Panc1 (cell line): Measurements from ENCODE around the gene GPNMB. TPM values are rescaled to one million over a fixed set of nuclear protein-coding genes. Genes with fewer than 3 reads are reported as not detected.

ENCODE experiments used
- ATAC-seq: fragments of 200-7000 bp; cut with Tn5 transposase; 2 replicates; pipeline ENCODE4 v1.9.1; 2020; ENCODE audit warnings: mild to moderate bottlenecking, moderate library complexity
- BruUV-seq: library from RNA; stranded (reverse); fragments of 400-500 nt; replicated peaks from 2 replicates; lab custom pipeline; 2021; lab: Mats Ljungman, UMichigan
- CTCF ChIA-PET: fragments of 300-600 bp; sonication (Branson Sonifier 250); formaldehyde crosslinking; loops from one replicate; lab custom pipeline; 2022; ENCODE audit warnings: antibody characterized with exemption; lab: Charles Lee
- POLR2A ChIA-PET: fragments of 300-600 bp; sonication (Branson Sonifier 250); formaldehyde crosslinking; loops from one replicate; lab custom pipeline; 2022; ENCODE audit warnings: antibody characterized with exemption; lab: Charles Lee
- DNase-seq: peaks from one replicate; pipeline ENCODE4 v3.0.0-alpha.2; 2010; ENCODE audit warnings: low read depth, low spot score
- H3K27ac ChIP-seq: 2 replicates; pipeline ENCODE4 v1.5.1; 2011; ENCODE audit warnings: mild to moderate bottlenecking, low read length, inconsistent platforms
- H3K27me3 ChIP-seq: fragments of 200-500 bp; sonication (Bioruptor generic); 2 replicates; pipeline ENCODE4 v1.6.0; 2014; ENCODE audit warnings: low read length, inconsistent platforms; ENCODE audit not compliant: control insufficient read depth, insufficient read depth
- H3K36me3 ChIP-seq: fragments of 200-500 bp; sonication (Bioruptor generic); 2 replicates; pipeline ENCODE4 v1.5.1; 2014; ENCODE audit warnings: inconsistent platforms, mild to moderate bottlenecking, low read length, moderate library complexity; ENCODE audit not compliant: control insufficient read depth, insufficient read depth
- H3K4me1 ChIP-seq: 2 replicates; pipeline ENCODE4 v1.5.1; 2011; ENCODE audit warnings: inconsistent platforms, mild to moderate bottlenecking, low read length, moderate library complexity; ENCODE audit not compliant: control insufficient read depth, insufficient read depth
- H3K4me3 ChIP-seq, 2 experiments: 2 replicates each; pipeline ENCODE4 v1.5.1; 2011 to 2012; ENCODE audit warnings: low read depth in 2 of 2, low read length in 2 of 2, mild to moderate bottlenecking in 2 of 2, inconsistent platforms in 1 of 2, moderate library complexity in 1 of 2
- H3K9me3 ChIP-seq: fragments of 200-500 bp; sonication (Bioruptor generic); 2 replicates; pipeline ENCODE4 v1.5.1; 2014; ENCODE audit warnings: low read depth, mild to moderate bottlenecking, inconsistent platforms, low read length, moderate library complexity; ENCODE audit not compliant: control insufficient read depth, insufficient read depth
- POLR2AphosphoS5 ChIP-seq: IDR thresholded peaks from 2 replicates; pipeline ENCODE4 v1.6.1; 2012; ENCODE audit warnings: mild to moderate bottlenecking, low read depth, low read length, moderate library complexity
- SIN3A ChIP-seq: IDR thresholded peaks from 2 replicates; pipeline ENCODE4 v1.6.1; 2012; ENCODE audit warnings: low read depth, mild to moderate bottlenecking, low read length, moderate library complexity, borderline replicate concordance; ENCODE audit not compliant: insufficient read depth
- TCF7L2 ChIP-seq: IDR thresholded peaks from 2 replicates; pipeline ENCODE4 v1.6.1; 2011; ENCODE audit warnings: mild to moderate bottlenecking, low read depth, low read length, inconsistent platforms
- in situ Hi-C: cut with HindIII; loops from 2 replicates; pipeline ENCODE4 v1.10.0; 2016; ENCODE audit warnings: low sequenced_read_pairs, low pct_unique_long_range_greater_than_20kb
- intact Hi-C: fragments of 100-400 bp; cut with micrococcal nuclease; formaldehyde crosslinking; loops from one replicate; pipeline ENCODE4 v1.10.0; 2022; ENCODE audit not compliant: unreplicated experiment
- total RNA-seq: library from RNA; stranded (reverse); gene quantifications from one replicate; pipeline ENCODE4 v1.2.1, GENCODE V29; 2021; ENCODE audit not compliant: unreplicated experiment
- TF ChIP-seq, protein P1 (sequence below): fragments of 450-650 bp; IDR thresholded peaks from 2 replicates; pipeline ENCODE4 v1.5.1; 2017; ENCODE audit warnings: mild to moderate bottlenecking
- TF ChIP-seq, protein P2 (sequence below), 2 experiments: IDR thresholded peaks; 2 replicates each; pipeline ENCODE4 v1.6.1; 2011 to 2012; ENCODE audit warnings: low read depth in 2 of 2, control low read depth in 1 of 2, low read length in 1 of 2, mild to moderate bottlenecking in 1 of 2, moderate library complexity in 1 of 2; ENCODE audit not compliant: insufficient read depth in 1 of 2

The GPNMB gene
- total RNA-seq, 1 experiment from 2014 or later: 2.1 TPM

GRCh38 chr7:23264916-23265458 lies 18.4 kb downstream of the GPNMB start:
- Histone ChIP-seq H3K9me3 (no peaks in the 10 kb centered on the region), H3K27ac (no peak overlapping the region), H3K27me3 (no peaks in the 10 kb centered on the region), H3K36me3 (no peaks in the 10 kb centered on the region), H3K4me3 (no peak overlapping the region), H3K4me1 (no peaks in the 10 kb centered on the region)
- TF ChIP-seq SIN3A (no peak), TCF7L2 (no peak), POLR2AphosphoS5 (no peak)
- TF ChIP-seq, protein P1, sequence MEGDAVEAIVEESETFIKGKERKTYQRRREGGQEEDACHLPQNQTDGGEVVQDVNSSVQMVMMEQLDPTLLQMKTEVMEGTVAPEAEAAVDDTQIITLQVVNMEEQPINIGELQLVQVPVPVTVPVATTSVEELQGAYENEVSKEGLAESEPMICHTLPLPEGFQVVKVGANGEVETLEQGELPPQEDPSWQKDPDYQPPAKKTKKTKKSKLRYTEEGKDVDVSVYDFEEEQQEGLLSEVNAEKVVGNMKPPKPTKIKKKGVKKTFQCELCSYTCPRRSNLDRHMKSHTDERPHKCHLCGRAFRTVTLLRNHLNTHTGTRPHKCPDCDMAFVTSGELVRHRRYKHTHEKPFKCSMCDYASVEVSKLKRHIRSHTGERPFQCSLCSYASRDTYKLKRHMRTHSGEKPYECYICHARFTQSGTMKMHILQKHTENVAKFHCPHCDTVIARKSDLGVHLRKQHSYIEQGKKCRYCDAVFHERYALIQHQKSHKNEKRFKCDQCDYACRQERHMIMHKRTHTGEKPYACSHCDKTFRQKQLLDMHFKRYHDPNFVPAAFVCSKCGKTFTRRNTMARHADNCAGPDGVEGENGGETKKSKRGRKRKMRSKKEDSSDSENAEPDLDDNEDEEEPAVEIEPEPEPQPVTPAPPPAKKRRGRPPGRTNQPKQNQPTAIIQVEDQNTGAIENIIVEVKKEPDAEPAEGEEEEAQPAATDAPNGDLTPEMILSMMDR: no peak
- TF ChIP-seq, protein P2, sequence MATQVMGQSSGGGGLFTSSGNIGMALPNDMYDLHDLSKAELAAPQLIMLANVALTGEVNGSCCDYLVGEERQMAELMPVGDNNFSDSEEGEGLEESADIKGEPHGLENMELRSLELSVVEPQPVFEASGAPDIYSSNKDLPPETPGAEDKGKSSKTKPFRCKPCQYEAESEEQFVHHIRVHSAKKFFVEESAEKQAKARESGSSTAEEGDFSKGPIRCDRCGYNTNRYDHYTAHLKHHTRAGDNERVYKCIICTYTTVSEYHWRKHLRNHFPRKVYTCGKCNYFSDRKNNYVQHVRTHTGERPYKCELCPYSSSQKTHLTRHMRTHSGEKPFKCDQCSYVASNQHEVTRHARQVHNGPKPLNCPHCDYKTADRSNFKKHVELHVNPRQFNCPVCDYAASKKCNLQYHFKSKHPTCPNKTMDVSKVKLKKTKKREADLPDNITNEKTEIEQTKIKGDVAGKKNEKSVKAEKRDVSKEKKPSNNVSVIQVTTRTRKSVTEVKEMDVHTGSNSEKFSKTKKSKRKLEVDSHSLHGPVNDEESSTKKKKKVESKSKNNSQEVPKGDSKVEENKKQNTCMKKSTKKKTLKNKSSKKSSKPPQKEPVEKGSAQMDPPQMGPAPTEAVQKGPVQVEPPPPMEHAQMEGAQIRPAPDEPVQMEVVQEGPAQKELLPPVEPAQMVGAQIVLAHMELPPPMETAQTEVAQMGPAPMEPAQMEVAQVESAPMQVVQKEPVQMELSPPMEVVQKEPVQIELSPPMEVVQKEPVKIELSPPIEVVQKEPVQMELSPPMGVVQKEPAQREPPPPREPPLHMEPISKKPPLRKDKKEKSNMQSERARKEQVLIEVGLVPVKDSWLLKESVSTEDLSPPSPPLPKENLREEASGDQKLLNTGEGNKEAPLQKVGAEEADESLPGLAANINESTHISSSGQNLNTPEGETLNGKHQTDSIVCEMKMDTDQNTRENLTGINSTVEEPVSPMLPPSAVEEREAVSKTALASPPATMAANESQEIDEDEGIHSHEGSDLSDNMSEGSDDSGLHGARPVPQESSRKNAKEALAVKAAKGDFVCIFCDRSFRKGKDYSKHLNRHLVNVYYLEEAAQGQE (IDR thresholded peaks at IDR 0.05; ENCODE audit: insufficient read depth in 1 of 2, low read depth in 2 of 2, low read length in 1 of 2): no peak
- ChIA-PET POLR2A (interaction anchor here (0.6 kb wide), 1 partner anchor 23 kb away, joined by 3 read pairs; no protein-coding TSS in a partner anchor), CTCF (interaction anchor here (0.6 kb wide), 1 partner anchor 85 kb away, joined by 3 read pairs; no protein-coding TSS in a partner anchor)
- in situ Hi-C loops (no loop called here), intact Hi-C loops (no loop called here)
- BruUV-seq: no TSS peak
- DNase-seq (no peak), ATAC-seq (no peak)

DNA sequence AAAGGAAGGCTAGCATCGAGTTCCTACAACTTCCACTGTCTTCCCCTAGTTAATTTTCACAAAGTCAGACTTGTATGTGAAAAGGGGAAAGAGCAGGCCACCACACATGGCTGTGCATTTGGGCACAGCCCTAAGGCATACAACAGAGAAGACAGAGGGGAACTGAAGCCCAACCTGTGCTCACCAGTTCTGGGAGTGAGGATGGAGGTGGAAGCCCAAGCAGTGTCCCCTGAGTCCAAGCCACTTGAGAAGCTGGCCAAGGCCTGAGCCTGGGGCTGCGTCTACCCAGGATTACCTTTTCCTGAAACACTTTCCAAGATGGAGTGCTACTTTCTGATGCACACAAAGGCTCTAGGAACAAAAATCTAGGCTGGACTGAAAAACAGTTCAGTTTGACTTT lies 20.3 kb downstream of the GPNMB start:
- intact Hi-C loops: no loop called here
- POLR2A ChIA-PET: no interaction called here
- in situ Hi-C loops: no loop called here
- no peaks in the 10 kb centered on the region for H3K36me3 ChIP-seq
- no peak for ATAC-seq
- CTCF ChIA-PET: interaction anchor here (0.6 kb wide), 1 partner anchor 236 kb away, joined by 4 read pairs; no protein-coding TSS in a partner anchor
- no peak overlapping the region for H3K27ac ChIP-seq
- BruUV-seq: no TSS peak
- no peak overlapping the region for H3K4me3 ChIP-seq
- H3K27me3 ChIP-seq: no peaks in the 10 kb centered on the region
- no peak for DNase-seq
- TF ChIP-seq, protein P2 (IDR thresholded peaks at IDR 0.05; ENCODE audit: insufficient read depth in 1 of 2, low read depth in 2 of 2, low read length in 1 of 2): no peak
- no peak for TF ChIP-seq SIN3A
- no peak for TF ChIP-seq POLR2AphosphoS5
- TF ChIP-seq TCF7L2: no peak
- TF ChIP-seq, protein P1: no peak
- no peaks in the 10 kb centered on the region for H3K9me3 ChIP-seq
- H3K4me1 ChIP-seq: no peaks in the 10 kb centered on the region
